Activated CD4-positive, alpha-beta T cell treated with anti-CD3 and anti-CD28 coated beads for 36 hours (primary cell): ENCODE data around the gene DCK. TPM values are rescaled to one million over a fixed set of nuclear protein-coding genes. Genes with fewer than 3 reads are reported as not detected.

Experiments
- ATAC-seq: fragments of 200-7000 bp; cut with Tn5 transposase; one replicate; pipeline ENCODE4 v1.10.0; 2021; ENCODE audit warnings: mild to moderate bottlenecking, moderate library complexity
- CTCF ChIA-PET: fragments of 350-600 bp; sonication (Branson Sonifier 250); formaldehyde crosslinking; loops from one replicate; lab custom pipeline; 2021; ENCODE audit warnings: antibody characterized with exemption; lab: Charles Lee
- POLR2A ChIA-PET: fragments of 350-600 bp; sonication (Branson Sonifier 250); formaldehyde crosslinking; loops from one replicate; lab custom pipeline; 2021; ENCODE audit warnings: antibody characterized with exemption, inconsistent platforms; lab: Charles Lee
- DNase-seq: peaks from one replicate; pipeline ENCODE4 v3.0.0-alpha.2; 2020
- H3K27ac Mint-ChIP-seq: one replicate; pipeline ENCODE4 v1.8.0; 2021; ENCODE audit warnings: mixed read lengths
- H3K27me3 Mint-ChIP-seq: one replicate; pipeline ENCODE4 v1.8.0; 2021; ENCODE audit warnings: mixed read lengths
- H3K36me3 Mint-ChIP-seq: one replicate; pipeline ENCODE4 v1.8.0; 2021; ENCODE audit warnings: low read depth, mixed read lengths
- H3K4me1 Mint-ChIP-seq: one replicate; pipeline ENCODE4 v1.8.0; 2021; ENCODE audit warnings: mixed read lengths
- H3K4me3 Mint-ChIP-seq: one replicate; pipeline ENCODE4 v1.8.0; 2021; ENCODE audit warnings: mild to moderate bottlenecking, moderate library complexity, mixed read lengths
- H3K9me3 Mint-ChIP-seq: one replicate; pipeline ENCODE4 v1.8.0; 2021; ENCODE audit warnings: low read depth, mixed read lengths
- intact Hi-C, 2 experiments: fragments of 100-400 bp; cut with DNase I in 1 of 2; cut with micrococcal nuclease in 1 of 2; formaldehyde crosslinking; loops; one replicate each; pipeline versions ENCODE4 v1.14.2 to v1.15.1; 2022 to 2024; cut with DNase I, micrococcal nuclease
- total RNA-seq, 2 experiments: library from RNA; stranded (reverse); gene quantifications; one replicate each; pipeline ENCODE4 v1.2.3, GENCODE V29; 2021

DCK gene
- total RNA-seq = 10 to 100 TPM; 29.2 to 34.4 TPM

DNA sequence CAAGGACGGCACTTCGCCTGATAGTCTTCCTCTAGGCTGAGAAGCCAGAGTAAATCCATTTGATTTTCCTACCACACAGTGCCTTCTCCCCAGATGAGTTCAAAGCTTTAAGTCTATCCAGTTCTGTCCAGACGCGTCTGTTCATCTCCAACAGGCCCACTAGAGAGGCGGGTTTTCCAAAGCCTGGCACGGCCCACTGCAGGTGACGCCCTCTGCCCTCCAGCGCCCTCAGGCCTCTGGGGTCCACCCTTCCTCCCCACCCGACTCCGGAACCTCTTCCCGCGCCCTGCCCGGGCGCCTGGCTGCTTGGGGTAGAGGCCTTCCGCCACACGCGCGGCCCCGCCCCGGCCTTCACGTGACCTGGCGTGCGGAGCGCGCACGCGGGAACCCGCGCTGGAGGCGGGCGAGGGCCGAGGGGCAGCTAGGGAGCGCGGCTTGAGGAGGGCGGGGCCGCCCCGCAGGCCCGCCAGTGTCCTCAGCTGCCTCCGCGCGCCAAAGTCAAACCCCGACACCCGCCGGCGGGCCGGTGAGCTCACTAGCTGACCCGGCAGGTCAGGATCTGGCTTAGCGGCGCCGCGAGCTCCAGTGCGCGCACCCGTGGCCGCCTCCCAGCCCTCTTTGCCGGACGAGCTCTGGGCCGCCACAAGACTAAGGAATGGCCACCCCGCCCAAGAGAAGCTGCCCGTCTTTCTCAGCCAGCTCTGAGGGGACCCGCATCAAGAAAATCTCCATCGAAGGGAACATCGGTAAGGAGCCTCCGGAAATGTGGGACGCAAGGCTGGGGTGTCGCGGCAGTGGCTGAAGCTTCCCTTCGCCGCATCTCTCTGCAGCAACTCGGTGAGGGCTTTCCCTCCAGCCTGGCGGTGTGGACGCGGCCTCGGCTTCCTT is at the start of gene DCK:
TSS of gene DCK (plus strand) at position 469 of the 888 bp plus-strand sequence. CDS start at position 656, 187 bp downstream.
- Mint-ChIP-seq H3K4me1 (peaks cover 39% of the 10 kb centered on the region), H3K9me3 (no peaks in the 10 kb centered on the region), H3K36me3 (peaks cover 31% of the 10 kb centered on the region), H3K4me3 (peak within 1 kb of the TSS; percentile 96), H3K27ac (peak within 1 kb of the TSS; percentile 92), H3K27me3 (no peaks in the 10 kb centered on the region)
- ATAC-seq = peak; percentile 86
- intact Hi-C loops = loop anchor here (1.0 to 5.0 kb wide), 9 partner anchors 10 to 305 kb away; partner anchors contain the start of genes GRSF1 (in 2 of the 2), MOB1B (in 2 of the 2) and UTP3 (in 2 of the 2)
- ChIA-PET CTCF (interaction anchor here (0.8 to 6.2 kb wide), 6 partner anchors 11 to 731 kb away, joined by 3 to 67 read pairs (median 3); no protein-coding TSS in a partner anchor), POLR2A (interaction anchor here (0.9 to 2.7 kb wide), 2 partner anchors 12 to 259 kb away, joined by 3 to 13 read pairs; no protein-coding TSS in a partner anchor)
- peak; percentile 91 for DNase-seq

DNA sequence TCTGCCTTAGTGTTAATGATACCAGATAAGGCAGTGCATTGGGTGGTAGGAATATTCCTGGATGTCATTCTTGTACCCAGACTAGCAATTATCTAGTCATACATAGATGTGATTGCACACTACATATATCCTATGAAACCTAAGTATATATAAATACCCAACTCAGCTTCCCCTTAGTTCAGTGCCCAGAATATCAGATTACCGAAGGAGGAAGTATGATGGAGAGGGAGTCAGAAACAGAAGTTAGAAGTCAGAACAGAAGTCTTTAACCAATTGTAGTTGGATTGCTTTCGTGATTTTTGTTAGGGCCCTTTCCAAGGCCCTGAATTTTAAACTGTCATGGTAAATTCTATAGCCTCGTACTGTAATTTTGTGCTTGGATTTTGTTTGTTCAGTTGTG is 48.4 kb upstream of the DCK start:
- Mint-ChIP-seq H3K4me1 (peaks cover 15% of the 10 kb centered on the region), H3K27me3 (no peaks in the 10 kb centered on the region), H3K9me3 (no peaks in the 10 kb centered on the region), H3K4me3 (no peak overlapping the region), H3K27ac (no peak overlapping the region), H3K36me3 (peaks cover 7% of the 10 kb centered on the region)
- intact Hi-C loops = no loop called here
- POLR2A ChIA-PET = no interaction called here
- no peak for ATAC-seq
- DNase-seq = no peak
- CTCF ChIA-PET = no interaction called here

DNA sequence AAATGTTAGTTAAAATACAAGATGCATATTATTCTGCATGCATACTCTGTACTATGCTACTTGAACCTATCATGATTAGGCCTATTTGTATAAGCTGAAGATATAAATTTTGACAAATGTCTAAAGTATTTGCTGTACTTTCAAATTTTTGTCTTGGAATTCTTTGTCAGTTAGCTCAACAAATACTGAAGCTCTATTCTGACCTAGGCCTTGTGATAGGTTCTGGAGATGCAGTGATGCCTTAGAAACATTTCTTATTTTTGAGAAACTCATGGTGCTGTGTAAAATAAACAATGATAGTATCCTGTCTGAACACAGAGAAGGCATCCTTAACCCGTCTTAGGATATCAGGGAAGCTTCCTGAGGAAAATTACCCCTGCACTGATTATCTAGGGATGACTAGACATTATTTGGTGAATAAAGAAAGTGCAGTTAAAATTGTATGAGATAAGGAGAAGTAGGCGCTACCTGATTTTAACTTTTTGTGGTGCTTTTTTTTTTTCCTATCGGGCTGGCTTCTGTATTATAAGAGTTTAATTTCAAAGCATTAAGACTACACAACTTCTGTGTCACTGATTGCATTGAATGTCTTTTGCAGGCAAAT is 47.9 kb upstream of the DCK start:
- H3K27ac Mint-ChIP-seq = no peak overlapping the region
- H3K36me3 Mint-ChIP-seq = peaks cover 7% of the 10 kb centered on the region
- no peaks in the 10 kb centered on the region for H3K27me3 Mint-ChIP-seq
- H3K9me3 Mint-ChIP-seq = no peaks in the 10 kb centered on the region
- no peak for ATAC-seq
- DNase-seq = no peak
- ChIA-PET POLR2A (no interaction called here), CTCF (no interaction called here)
- H3K4me3 Mint-ChIP-seq = no peak overlapping the region
- H3K4me1 Mint-ChIP-seq = peaks cover 15% of the 10 kb centered on the region
- intact Hi-C loops = no loop called here

DNA sequence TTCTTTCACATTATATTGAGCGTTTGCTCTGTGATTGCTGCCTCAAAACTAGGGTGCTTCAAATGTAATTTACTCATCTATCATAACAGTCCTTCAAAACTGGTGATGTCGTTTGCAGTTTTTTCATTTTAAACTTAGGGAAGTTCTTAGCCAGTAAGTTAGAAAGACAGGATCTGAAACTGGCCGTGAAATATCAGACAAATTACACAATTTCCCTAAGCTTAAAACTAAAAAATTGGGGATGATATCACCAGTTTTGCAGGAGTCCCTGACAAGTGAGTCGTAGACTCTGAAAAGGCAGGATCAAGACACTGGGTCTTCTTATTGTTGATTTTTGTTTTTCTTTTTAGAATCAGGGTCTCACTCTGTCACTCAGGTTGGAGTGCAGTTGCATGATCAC is 46.5 kb upstream of the DCK start:
- intact Hi-C loops = no loop called here
- ChIA-PET CTCF (no interaction called here), POLR2A (no interaction called here)
- no peaks in the 10 kb centered on the region for H3K27me3 Mint-ChIP-seq
- H3K36me3 Mint-ChIP-seq = peaks cover 4% of the 10 kb centered on the region
- H3K27ac Mint-ChIP-seq = no peak overlapping the region
- peaks cover 15% of the 10 kb centered on the region for H3K4me1 Mint-ChIP-seq
- DNase-seq (no peak), ATAC-seq (no peak)
- H3K4me3 Mint-ChIP-seq = no peak overlapping the region
- no peaks in the 10 kb centered on the region for H3K9me3 Mint-ChIP-seq

DNA sequence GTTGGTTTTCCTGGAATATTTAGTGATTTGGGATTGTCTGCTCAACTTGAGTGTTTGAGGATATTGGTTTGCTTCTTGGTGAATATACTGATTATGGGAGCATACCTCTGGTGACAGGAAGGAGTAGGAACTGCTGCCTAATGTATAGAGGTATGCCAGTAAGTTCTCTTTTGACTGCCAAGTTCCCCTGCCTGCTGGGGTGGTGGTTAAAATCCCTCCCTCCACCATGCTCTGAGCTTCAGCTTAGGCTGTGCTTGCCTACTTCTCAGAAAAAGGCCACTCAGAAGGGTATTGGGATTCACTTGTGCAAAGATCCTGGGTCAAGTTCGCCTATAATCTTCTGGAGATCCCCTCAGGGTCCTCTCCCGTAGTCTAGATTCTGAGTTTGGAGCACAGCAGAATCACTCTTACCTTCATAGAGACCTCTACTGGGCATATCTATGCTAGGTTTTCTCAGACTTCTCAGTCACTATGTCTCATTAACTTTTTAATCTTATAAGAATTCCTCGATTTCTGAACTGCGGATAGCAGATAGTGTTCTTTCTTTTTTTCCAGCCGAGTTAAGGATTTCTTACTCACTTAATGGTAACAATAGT is 44.7 kb upstream of the DCK start:
- Mint-ChIP-seq H3K36me3 (peaks cover 3% of the 10 kb centered on the region), H3K9me3 (no peaks in the 10 kb centered on the region), H3K27me3 (no peaks in the 10 kb centered on the region), H3K4me1 (peaks cover 9% of the 10 kb centered on the region), H3K4me3 (no peak overlapping the region), H3K27ac (no peak overlapping the region)
- POLR2A ChIA-PET = no interaction called here
- ATAC-seq (no peak), DNase-seq (no peak)
- intact Hi-C loops = no loop called here
- CTCF ChIA-PET = interaction anchor here (0.6 kb wide), 1 partner anchor 75 kb away, joined by 3 read pairs; no protein-coding TSS in a partner anchor

DNA sequence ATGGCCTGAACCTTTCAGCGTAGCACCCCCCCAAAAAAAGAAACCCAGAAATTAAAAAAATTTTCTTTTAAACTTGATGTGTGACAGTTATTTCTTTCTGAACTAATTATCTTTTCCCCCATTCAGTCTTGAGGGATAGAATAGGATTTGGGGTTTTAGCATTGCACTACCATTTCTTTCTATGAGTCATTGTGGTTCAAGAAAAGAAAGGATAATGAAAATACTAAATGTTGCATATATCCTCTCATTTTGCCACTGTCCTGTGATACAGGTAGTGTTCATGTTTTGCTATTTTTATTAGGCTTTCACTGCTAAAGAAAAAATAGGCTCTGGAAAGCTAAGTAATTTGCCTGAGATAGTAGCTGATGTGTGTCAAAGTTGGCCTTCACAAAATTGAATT is 39.4 kb upstream of the DCK start:
- ChIA-PET POLR2A (no interaction called here), CTCF (interaction anchor here (1.2 kb wide), 1 partner anchor 36 kb away, joined by 3 read pairs; no protein-coding TSS in a partner anchor)
- no peaks in the 10 kb centered on the region for H3K9me3 Mint-ChIP-seq
- no peak overlapping the region for H3K4me3 Mint-ChIP-seq
- H3K4me1 Mint-ChIP-seq = peaks cover 9% of the 10 kb centered on the region
- no peaks in the 10 kb centered on the region for H3K27me3 Mint-ChIP-seq
- DNase-seq = no peak
- no peak for ATAC-seq
- intact Hi-C loops = no loop called here
- no peaks in the 10 kb centered on the region for H3K36me3 Mint-ChIP-seq
- no peak overlapping the region for H3K27ac Mint-ChIP-seq

DNA sequence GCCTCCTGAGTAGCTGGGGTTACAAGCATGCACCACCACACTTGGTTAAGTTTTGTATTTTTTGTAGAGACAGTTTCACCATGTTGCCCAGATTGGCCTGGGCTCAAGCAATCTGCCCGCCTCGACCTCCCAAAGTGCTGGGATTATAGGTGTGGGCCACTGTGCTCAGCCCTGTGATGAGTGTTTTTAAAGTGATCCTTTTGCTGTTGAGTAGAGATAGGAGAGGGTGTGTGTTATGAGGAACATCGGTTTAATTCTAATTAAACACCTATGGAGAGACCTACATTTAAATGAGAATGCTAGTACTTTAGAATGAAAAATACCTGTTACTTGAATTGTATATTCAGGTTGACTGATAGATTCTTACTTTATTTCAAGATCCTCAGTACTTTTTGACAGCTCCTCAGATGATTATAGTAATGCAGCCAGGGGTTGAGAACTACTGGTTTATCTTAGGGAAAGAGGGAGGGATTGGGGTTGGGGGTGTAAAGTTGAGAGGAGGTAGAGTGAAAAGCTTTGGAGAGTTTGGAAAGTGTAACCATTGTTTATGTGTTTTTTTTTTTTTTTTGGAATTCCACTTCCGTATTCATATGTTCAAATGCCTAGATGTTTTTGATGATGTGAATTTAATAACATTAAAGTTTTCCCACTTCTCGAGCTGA is 36.8 kb upstream of the DCK start:
- intact Hi-C loops = no loop called here
- Mint-ChIP-seq H3K9me3 (no peaks in the 10 kb centered on the region), H3K27ac (no peak overlapping the region), H3K27me3 (no peaks in the 10 kb centered on the region), H3K36me3 (peaks cover 3% of the 10 kb centered on the region), H3K4me3 (no peak overlapping the region), H3K4me1 (peaks cover 9% of the 10 kb centered on the region)
- ATAC-seq = no peak
- DNase-seq = no peak
- ChIA-PET POLR2A (interaction anchor here (0.6 kb wide), 1 partner anchor 138 kb away, joined by 4 read pairs; no protein-coding TSS in a partner anchor), CTCF (no interaction called here)

DNA sequence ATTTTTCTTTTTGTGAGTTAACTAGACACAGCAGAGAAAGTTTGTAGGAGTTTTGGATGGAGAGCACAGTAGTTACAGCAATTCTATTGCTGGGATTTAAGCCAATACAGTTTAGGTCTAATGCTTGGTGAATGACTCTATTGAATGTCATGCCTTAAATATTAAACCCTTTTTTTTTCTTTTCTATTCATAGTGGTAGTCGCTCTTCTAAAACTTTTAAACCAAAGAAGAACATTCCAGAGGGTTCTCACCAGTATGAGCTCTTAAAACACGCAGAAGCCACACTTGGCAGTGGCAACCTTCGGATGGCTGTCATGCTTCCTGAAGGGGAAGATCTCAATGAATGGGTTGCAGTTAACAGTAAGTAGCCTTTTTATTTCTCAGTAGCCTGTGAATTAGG is 34.8 kb upstream of the DCK start:
- Mint-ChIP-seq H3K27me3 (no peaks in the 10 kb centered on the region), H3K4me1 (peaks cover 5% of the 10 kb centered on the region), H3K4me3 (no peak overlapping the region), H3K27ac (no peak overlapping the region), H3K9me3 (no peaks in the 10 kb centered on the region), H3K36me3 (peaks cover 5% of the 10 kb centered on the region)
- ChIA-PET POLR2A (no interaction called here), CTCF (no interaction called here)
- intact Hi-C loops = no loop called here
- DNase-seq (no peak), ATAC-seq (no peak)

DNA sequence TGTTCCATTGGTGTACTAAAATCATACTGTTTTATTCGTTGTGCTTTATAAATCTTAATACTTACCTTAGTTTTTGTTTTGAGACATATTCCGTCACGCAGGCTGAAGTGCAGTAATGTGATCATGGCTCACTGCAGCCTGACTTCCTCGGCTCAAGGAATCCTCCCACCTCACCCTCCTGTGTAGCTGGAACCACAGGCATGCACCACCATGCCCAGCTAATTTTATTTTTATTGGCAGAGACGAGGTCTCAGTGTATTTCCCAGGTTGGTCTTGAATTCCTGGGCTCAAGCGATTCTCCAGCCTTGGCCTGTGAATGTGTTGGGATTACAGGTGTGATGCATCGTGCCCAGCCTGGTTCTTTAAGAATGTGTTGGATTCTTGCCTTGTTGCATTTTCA is 24.4 kb upstream of the DCK start:
- Mint-ChIP-seq H3K4me1 (peaks cover 13% of the 10 kb centered on the region), H3K4me3 (no peak overlapping the region), H3K27me3 (no peaks in the 10 kb centered on the region), H3K9me3 (no peaks in the 10 kb centered on the region), H3K27ac (no peak overlapping the region), H3K36me3 (peaks cover 2% of the 10 kb centered on the region)
- no peak for ATAC-seq
- CTCF ChIA-PET = interaction anchor here (0.9 kb wide), 1 partner anchor 54 kb away, joined by 3 read pairs; no protein-coding TSS in a partner anchor
- POLR2A ChIA-PET = no interaction called here
- intact Hi-C loops = no loop called here
- DNase-seq = no peak

DNA sequence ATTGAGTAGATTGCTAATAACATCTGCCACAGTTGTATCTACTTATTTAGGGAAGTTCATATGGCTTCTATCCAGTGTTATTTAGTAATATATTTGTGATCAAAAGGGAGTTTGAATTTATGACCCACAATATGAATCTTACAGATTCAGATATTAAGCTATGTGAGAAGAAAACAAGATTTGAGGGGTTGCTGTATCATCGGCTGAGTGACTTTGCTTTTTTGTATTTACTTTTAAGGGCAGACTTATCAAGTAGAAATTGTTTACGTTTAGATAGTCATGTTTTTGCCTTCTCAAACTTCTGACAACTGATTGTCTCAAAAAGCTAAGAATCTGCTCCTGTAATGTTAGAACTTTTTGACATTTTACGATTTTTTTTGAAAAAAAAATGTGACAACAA is 17.2 kb upstream of the DCK start:
- Mint-ChIP-seq H3K4me1 (peaks cover 3% of the 10 kb centered on the region), H3K27ac (no peak overlapping the region), H3K9me3 (no peaks in the 10 kb centered on the region), H3K27me3 (no peaks in the 10 kb centered on the region), H3K4me3 (no peak overlapping the region), H3K36me3 (peaks cover 13% of the 10 kb centered on the region)
- ChIA-PET POLR2A (no interaction called here), CTCF (interaction anchor here (1.7 kb wide), 1 partner anchor 34 kb away, joined by 3 read pairs; no protein-coding TSS in a partner anchor)
- no peak for ATAC-seq
- DNase-seq = no peak
- intact Hi-C loops = no loop called here

DNA sequence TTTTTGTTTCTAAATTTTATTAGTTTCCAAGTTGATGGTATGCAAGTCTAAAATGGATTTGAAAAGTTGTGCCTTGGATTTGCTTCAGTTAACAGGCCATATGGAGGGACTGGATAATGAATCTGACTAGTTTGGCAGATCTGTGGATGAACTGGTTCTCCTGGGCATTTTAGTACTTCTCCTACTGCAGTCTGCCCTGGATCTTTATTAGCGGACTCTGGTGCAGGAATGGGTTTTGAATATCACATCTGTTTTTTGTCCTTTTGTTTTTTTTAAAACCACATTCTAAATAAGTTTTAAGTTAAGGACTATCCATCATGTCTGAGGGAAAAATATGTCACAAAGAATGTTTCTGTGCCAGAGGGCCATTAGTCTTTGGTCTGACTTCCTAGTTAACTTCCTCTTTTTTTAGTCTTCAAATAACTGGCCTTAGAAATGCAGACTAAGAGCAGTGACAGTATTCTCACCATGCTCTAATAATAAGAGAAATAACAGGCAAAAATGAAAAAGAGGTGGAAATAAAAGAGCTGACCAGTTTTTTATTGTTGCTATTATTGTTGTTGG is 13.9 kb upstream of the DCK start:
- DNase-seq (no peak), ATAC-seq (no peak)
- POLR2A ChIA-PET = no interaction called here
- peaks cover 7% of the 10 kb centered on the region for H3K36me3 Mint-ChIP-seq
- no peaks in the 10 kb centered on the region for H3K27me3 Mint-ChIP-seq
- no peak overlapping the region for H3K4me3 Mint-ChIP-seq
- CTCF ChIA-PET = no interaction called here
- H3K4me1 Mint-ChIP-seq = peaks cover 4% of the 10 kb centered on the region
- no peaks in the 10 kb centered on the region for H3K9me3 Mint-ChIP-seq
- no peak overlapping the region for H3K27ac Mint-ChIP-seq
- intact Hi-C loops = no loop called here
